GM12801 (cell line): ENCODE measurements around the gene NDUFS7.

Source experiments
- CTCF ChIP-seq: IDR thresholded peaks from one replicate; pipeline ENCODE4 v1.5.1; 2011; ENCODE audit warnings: control low read depth; ENCODE audit not compliant: insufficient read length; ENCODE audit errors: extremely low read depth

NDUFS7 gene

GRCh38 chr19:1401138-1401888 is 17.6 kb downstream of the NDUFS7 start, which contains the start of gene GAMT:
TSS of gene GAMT (minus strand) at chr19:1401542. CDS start at chr19:1401476, 66 bp downstream.
- no peak for TF ChIP-seq CTCF

GRCh38 chr19:1401889-1402217 is 18.1 kb downstream of the NDUFS7 start:
- TF ChIP-seq CTCF = no peak

- TF ChIP-seq CTCF = no peak
Observed at GRCh38 chr19:1402411-1403070, 18.8 kb downstream of the NDUFS7 start.

- TF ChIP-seq CTCF = no peak
Observed at GRCh38 chr19:1406774-1407527, 23.2 kb downstream of the NDUFS7 start.

GRCh38 chr19:1407528-1408299 is 24.0 kb downstream of the NDUFS7 start, which contains the start of gene DAZAP1:
TSS of gene DAZAP1 (plus strand) at chr19:1407586. CDS start at chr19:1407774, 188 bp downstream.
- TF ChIP-seq CTCF = no peak

GRCh38 chr19:1408300-1409203 is 24.8 kb downstream of the NDUFS7 start:
- TF ChIP-seq CTCF = no peak
